Inflammatory macrophage treated with lipopolysaccharide for 1 hour (primary cell): ENCODE measurements around the gene TNFAIP2.
"Not testable (repeated sequence)": the region's sequence is repeated elsewhere in the genome, so short reads cannot be mapped to it uniquely, and the experiment has no call there.

ENCODE experiments used
- DNase-seq, 2 donors: peaks; one replicate each; pipeline ENCODE4 v3.0.0-alpha.2; 2020 to 2022

The TNFAIP2 gene

DNA sequence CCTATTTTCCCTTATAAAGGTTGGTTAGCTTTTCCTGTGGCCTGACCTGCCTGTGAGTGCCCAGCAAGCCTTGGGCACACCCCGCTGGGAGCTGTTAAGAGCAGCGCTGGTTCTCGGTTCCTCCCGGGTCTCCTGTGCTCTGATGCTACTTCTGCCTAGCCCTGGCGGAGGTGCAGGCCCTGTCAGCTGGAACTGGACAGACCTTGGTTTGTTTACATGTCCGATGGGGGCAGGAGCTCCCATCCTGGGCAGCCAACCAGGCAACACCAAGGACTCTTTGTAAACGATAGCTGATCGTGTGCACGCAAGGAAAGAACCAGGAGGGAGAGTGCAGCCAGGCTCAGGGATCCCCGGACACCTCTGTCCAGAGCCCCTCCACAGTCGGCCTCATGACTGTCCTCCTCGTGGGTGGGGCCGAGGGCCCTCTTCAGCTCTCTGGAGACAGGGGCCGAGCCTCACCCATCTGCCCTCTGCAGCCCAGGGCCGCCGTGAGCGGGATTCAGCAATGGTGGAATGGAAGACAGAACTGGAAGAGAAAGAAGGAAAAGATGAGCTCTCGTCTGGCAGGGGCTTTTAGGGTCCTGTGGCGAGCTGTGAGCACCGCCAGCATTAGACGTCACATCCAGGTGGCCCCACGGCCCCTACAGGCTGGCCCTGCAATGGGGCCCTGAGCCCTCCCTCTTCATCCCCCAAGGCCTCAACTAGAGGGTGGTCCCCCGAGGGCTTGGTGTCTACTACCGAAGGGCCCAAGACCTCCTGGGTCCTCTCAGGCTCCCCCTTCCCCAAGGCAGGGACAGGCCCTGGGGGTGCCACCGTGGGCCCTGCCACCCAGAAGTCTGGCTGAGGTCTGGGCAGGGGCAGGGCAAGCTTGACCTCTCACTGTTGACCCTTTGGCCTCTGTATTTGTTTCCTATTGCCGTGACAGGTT lies 12.3 kb downstream of the TNFAIP2 start:
- DNase-seq, result peak in 1 of 2 donors; percentile 16

- DNase-seq, result peak in 1 of 2 donors; percentile 52
Observed at GRCh38 chr14:103136388-103137271, 13.4 kb downstream of the TNFAIP2 start.

DNA sequence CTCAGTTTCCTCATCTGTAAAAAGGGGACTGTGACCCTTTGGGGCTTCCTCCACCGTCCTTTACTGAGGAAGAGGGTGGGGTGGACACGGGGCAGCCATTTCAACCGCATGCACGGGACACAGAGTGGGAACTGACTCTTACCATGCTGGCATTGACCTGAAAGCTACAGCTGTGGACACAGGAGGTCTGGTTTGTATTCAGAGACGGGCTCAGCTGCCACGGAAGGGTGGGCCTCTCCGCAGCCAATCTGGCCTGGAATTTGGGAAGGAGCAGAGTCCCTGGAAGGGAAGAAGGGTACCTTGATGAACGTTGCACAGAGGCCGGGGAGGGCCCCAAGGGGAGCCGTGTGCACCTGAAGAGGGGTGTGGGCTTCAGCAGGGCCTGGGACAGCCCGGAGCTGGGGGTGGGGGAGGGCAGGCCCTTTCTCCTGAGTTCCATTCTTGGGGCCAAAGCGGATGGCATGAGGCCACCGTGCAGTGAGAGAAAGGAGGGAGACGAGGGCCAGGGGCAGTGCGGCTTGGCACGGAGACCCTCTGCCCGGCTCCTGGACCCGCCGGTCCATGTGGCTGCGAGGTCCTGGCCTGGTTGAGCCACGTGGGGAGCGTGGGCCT lies 14.5 kb downstream of the TNFAIP2 start:
- DNase-seq, result no peak

DNA sequence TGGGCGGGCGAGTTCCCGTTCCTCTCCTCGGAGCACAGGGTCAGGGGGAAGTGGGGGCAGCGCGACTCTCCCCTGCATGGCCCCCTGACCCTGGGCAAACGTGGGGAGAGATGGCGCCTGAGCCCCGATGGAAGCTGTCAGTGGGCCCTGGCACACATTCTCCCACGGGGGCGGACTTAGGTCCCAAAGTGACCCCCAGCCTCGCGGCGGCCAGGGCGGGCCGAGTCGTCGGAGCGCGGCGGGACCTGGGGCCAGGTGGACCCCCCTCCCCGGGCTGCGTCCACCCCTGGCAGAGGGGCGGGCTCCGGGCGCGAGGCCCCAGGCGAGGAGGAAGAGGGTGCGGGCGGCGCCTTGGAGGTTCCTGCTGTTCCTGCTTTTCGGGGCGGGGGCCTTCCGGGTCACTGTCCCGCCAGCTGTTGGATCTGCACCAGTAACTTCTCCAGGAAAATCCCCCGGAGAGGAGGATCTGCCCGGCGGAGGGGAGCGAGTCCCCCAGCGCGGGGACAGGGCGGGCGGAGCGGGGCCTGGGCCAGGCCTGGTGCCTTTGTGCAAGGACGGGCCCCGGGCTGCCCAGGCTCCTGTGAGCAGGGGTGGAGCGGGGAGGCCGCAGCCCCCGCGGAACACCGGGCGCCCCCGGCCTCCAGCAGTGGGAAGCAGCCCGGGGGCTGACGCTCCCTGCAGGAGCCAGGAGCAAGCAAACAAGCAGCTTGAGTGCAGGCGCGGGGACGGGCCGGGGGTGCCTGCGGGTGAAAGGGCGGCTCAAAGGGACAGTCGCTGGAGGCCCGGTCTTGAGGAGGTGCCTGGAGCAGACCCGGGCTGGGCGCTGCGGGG lies 15.3 kb downstream of the TNFAIP2 start:
- DNase-seq, result peak; percentile 70 to 90

DNA sequence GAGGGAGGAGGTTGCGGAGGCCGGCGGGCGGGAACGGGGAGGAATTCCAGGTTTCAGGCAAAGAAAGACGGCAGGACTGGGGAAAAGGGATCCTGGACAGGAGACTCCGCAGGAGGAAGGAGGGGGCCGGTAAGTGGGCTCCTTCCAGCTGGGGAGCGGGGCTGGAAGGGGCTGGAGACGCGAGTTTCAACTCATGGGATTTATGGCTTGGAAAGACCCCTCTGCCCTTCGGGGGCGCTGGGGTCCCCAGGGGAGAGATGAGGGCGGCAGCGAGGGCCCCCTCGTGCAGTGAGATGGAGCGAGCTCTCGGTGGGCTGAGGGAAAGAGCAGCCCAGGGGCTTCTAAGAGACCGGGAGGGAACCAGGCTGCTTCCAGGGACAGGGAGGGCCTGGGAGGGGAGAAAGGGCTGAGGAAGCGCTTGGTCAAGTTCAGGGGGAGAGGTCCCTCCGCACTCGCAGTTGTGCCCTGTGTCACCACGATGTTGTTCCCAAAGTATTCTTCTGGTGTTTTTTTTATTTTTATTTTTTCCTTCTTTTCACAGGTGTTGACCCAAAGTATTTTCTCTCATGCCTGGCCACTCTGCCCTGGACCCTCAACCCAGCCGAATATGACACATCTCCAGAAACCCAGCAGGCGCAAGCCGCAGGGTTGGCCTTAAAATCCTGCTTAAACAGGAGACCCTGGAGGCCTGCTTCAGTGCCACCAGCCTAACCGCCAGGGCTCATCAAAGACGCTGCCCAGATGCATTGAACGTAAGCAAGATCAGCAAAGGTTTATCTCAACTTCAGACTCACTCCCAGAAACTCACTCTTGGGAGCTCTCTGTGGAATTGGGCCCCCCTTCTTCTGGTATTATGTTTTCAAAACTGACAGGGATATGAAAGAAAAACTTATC lies 16.1 kb downstream of the TNFAIP2 start:
- DNase-seq, result no peak

- peak; percentile 75 to 83 for DNase-seq
Observed at GRCh38 chr14:103140316-103141109, 17.3 kb downstream of the TNFAIP2 start.

GRCh38 chr14:103141117-103141796 lies 18.0 kb downstream of the TNFAIP2 start:
- DNase-seq, result peak in 1 of 2 donors; percentile 28

DNA sequence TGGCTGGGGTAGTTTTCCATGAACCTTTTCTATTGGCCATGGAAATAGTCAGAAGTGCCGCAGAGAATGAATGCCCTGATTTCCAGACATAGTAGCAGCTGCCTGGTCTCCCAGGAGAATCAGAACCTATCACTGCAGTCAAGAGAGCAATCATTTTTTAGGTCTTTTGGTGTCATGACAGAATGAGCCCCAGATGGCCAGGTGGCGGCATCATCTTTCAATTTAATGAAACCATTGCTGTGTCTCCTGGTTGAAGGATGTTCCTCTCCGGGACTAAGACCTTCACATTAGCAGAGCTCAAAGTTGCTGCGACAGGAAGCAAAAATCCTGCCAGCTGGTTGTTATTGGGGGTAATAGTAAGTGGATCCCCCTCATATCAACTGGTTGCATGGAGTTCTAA lies 18.8 kb downstream of the TNFAIP2 start:
- DNase-seq, result no peak

GRCh38 chr14:103142721-103143302 lies 19.6 kb downstream of the TNFAIP2 start:
- peak in 1 of 2 donors; percentile 48 for DNase-seq

- DNase-seq, result peak in 1 of 2 donors; percentile 29
Observed at GRCh38 chr14:103143506-103143905, 20.2 kb downstream of the TNFAIP2 start.

DNA sequence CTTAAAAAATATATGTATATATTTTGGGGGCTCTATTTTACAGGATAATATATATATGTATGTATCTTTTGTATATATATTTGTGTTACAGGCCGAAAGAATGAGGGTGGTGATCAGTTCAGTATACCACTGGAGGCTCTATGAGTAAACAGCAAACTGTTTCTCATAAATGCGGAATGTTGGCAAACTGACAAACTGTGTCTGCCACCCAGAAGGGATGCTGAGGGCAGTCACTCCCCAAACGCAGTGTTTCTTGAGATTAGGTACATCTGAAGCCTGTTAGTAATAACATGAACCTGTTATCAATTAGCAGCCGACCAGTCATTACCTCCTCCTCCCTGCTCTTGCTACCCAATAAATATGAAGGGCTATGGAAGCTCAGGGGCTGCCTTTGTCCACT lies 20.8 kb downstream of the TNFAIP2 start:
- DNase-seq, result no peak

- DNase-seq, result no peak
Observed at GRCh38 chr14:103146141-103146709, 23.0 kb downstream of the TNFAIP2 start.

DNA sequence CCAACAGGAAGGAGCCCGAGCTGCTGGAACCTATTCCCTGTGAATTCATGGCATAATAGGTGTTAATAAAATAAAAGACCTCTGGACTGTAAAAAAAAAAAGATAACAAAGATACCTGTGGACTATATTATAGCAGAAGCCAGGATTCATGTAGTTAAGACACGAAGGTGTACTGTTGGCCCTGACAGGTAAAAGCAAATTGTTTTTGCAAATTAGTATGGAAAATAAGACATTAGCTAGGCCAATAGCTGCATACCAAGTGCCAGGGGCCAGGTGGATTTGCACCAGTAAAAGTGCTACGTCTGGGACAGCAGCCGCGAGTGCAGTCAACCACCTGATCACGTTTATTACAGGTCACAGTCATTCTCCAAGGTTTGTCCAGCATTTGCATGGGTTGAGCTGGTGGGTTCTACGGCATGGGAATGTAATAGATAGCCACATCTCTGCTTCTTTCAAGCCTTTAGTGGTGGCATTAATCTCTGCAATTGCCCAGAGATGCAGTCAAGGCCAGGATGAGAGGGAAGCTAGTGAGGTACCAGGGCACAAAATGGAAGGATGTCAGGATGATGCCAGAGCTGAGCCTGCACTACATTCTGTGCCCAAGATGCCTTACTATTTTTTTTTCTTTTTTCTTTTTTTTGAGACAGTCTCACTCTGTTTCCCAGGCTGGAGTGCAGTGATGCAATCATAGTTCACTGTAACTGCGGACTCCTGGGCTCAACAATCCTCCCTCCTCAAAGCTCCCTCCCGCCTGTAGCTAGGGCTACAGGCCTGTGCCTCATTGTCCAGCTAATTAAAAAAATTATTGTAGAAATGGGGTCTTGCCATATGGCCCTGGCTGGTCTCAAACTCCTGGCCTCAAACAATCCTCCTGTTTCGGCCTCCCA lies 26.3 kb downstream of the TNFAIP2 start:
- no peak for DNase-seq

GRCh38 chr14:103151270-103151945 lies 28.1 kb downstream of the TNFAIP2 start:
- DNase-seq, result peak in 1 of 2 donors; percentile 57

- DNase-seq, result peak; percentile 86 to 90
Observed at GRCh38 chr14:103155010-103155409, 31.7 kb downstream of the TNFAIP2 start.

DNA sequence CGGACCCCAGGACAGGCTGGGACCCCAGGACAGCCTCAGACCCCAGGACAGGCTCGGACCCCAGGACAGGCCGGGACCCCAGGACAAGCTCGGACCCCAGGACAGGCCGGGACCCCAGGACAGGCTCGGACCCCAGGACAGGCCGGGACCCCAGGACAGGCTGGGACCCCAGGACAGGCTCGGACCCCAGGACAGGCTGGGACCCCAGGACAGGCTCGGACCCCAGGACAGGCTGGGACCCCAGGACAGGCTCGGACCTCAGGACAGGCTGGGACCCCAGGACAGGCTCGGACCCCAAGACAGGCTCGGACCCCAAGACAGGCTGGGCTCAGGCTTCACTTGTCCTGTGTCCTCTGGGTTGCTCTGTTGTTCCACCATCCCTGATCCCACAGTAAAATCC lies 32.2 kb downstream of the TNFAIP2 start:
- DNase-seq, result not testable (repeated sequence)

- DNase-seq, result no peak
Observed at GRCh38 chr14:103155826-103156394, 32.6 kb downstream of the TNFAIP2 start.
